GM04503 (cell line): ENCODE measurements around the gene UVSSA.
"Not testable (repeated sequence)": the region's sequence is repeated elsewhere in the genome, so short reads cannot be mapped to it uniquely, and the experiment has no call there.

Experiments
- DNase-seq: peaks from one replicate; pipeline ENCODE4 v3.0.0-alpha.2; 2012; ENCODE audit warnings: low read depth

The UVSSA gene

DNA sequence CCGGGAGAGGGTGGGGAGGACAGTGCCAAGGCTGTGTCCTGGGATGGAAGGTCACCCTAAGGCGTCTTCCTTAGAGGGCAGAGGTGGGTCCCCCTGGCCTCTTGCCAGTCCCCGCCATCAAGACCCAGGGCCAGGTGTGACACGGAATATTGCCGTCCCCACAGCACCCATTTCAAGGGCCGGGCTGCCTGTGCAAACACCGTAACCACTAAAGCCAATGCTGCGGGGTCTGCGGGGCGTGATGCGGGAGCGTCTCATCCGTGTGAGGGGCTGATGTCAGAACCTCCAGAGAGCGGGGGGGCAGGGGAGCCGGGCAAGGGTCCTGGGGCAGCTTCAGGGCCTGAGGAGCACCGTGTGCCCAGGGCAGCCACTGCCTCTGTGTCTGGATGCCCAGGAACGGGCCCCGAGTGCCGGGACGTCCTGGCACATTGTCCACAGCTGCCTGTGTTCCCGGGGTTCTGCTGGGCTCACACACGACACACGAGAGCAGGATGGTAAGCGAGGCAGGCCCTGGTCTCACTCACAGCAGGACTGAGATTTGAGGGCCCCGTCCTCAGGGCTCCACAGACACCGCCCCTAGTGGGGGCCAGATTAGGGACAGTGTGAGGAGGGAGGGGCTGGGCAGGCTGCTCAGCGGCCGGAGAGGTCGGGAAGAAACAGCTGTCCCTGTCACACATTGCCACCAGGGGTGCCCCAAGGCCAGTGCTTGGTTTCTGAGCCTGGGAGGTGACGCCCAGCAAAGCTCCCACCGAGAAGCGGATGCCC lies 30.0 kb downstream of the UVSSA start:
- no peak for DNase-seq

DNA sequence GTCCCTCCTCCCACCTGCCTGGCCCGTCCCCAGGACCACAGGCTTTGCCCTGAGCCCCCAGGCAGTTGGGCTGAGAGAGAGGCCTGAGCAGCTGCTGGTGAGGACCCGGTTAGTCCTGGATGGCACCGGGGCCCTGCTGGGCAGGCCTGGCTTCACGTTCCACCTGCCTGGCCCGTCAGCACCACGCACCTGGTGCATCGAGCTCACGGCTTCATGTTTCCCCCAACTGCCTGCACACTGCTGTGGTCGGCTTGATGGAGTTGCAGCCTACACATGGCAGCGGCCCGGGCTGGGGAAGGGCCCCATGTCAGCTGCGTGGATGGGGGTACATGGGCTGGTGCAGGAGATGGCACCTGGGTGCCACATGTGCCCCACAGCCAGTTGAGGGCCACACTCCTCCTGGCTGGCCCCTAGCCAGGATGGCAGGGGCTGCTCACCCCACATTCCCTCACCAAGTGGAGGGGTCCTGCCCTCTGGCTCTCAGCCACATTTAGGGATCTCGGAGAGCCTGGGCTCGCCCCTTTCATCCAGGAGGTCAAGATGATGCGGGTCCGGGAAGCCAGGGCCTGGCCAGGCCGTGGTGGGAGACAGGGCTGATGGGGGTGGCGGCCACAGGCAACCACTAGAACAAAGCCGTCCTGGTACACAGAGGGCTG lies 30.7 kb downstream of the UVSSA start:
- DNase-seq: no peak

DNA sequence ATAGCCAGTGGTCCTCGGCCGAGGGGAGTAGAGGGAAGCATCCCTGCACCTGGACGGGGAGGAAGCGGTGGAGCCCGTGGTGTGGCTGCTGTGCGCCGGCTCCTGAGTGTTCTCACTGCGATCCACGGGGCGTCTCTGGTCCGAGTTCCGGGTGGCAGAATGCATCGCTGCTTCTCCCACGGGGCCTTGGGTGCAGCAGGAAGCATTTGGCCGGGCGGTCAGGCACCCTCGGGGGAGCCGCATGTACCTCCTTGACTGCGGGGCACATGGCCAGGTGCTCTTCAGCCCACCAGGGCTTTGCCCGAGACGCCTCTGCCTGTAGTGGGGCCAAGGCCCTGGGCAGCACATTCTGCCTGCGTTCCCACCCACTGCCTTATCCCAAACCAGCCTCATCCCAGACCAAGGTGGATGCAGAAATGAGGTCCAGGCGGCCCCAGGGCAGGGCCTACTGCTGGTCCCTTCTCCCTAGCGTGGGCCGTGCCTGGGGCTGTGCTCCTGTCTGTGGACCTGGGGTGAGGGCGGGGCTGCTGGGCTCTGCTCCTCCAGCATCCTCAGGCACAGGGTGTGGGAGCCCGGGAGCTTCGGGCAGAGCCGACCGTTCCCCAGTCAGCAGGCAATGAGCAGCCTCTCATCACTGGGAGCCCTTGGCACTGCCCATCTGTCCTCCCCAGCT lies 31.7 kb downstream of the UVSSA start:
- no peak for DNase-seq

DNA sequence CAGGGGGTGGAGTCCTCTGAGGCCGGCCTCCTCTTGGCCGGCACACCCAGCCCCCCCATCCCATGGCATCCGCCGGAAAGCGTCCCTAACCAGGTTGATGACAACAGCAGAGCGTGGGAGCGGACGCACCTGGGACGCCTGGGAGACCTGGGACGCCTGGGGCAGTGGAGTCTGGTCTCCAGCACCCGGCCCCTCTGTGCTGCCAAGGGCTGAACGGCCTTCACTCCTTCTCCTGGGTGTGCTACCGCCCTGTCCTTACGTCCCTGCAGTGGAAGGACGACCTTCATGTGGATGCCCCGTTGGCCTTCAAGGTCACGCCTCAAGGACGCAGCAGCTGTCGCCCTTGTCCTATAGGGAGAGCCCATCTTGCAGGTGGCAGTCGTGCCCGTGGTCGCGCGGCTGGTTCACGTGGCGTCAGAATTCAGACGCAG lies 32.4 kb downstream of the UVSSA start:
- no peak for DNase-seq

DNA sequence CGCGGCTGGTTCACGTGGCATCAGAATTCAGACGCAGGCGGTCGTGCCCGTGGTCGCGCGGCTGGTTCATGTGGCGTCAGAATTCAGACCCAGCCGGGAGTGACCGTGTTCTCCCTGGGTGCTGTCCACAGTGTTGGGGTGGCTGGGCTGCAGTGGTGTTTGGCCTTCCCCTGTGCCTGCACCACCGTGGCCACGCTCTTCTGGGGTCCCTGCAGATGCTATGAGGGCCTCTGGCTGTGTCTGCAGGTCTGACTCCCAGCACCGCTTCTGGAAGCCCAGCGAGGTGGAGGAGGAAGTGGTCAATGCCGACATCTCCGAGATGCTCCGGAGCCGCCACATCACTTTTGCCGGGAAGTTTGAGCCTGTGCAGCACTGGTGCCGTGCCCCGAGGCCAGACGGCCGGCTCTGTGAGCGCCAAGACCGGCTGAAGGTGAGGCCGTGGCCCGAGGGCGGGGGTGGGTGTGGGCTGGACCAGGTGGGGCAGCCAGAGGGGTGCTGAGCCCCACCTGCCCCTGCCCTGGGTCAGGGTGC lies 32.9 kb downstream of the UVSSA start:
- DNase-seq: no peak

DNA sequence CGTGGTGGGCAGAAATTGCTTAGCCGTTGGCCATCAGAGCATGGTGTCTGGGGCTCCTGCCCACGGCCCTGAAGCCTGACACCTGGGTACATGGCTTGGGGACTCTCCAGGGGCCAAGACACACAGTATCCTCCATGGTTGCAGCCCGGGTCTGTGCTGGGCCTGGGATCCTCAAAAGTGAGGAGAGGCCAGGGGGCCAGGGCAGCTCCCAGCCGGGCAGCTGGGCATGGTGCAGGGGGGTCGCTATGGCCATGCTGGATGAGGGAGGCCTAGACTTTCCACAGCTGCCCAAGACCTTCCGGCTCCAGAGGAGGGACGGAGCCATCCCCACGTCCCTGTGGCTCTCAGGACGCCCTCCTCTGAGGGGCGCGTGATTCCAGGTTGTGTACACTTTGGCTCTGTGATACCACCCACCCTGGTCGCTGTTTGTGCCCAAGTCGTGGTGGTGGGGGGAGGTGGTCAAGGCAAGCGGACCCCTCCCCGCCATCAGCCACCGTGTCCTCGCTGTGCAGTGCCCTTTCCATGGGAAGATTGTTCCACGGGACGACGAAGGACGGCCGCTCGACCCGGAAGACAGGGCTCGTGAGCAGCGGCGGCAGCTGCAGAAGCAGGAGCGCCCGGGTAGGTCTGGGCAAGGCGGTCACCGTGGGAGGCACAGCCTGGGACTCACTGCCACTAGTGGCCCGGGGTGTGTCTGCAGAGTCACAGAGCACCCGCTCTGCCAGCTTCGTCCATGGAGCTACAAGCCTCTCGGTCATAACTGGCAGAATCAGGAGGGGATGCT lies 33.6 kb downstream of the UVSSA start:
- no peak for DNase-seq

DNA sequence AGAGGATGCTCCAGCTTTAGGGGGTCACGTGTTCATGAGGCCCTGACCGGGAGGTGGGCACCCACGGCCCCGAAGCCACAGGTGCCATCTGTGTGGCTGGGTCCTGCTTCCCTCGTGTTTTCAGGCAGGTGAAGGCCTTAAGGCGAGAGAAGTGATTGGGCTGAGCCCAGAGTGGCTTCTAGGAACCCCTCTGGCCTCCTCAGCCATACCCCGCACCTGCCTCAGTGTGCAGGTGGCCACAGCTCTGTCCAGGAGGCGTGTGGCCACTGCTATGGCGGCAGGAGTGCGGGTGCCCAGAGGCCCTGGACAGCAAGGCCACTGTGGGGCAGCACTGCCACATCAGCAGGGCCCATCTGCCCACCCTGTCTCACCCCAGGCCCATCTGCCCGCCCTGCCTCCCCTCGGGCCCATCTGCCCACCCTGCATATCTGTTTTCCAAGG lies 34.2 kb downstream of the UVSSA start:
- no peak for DNase-seq

DNA sequence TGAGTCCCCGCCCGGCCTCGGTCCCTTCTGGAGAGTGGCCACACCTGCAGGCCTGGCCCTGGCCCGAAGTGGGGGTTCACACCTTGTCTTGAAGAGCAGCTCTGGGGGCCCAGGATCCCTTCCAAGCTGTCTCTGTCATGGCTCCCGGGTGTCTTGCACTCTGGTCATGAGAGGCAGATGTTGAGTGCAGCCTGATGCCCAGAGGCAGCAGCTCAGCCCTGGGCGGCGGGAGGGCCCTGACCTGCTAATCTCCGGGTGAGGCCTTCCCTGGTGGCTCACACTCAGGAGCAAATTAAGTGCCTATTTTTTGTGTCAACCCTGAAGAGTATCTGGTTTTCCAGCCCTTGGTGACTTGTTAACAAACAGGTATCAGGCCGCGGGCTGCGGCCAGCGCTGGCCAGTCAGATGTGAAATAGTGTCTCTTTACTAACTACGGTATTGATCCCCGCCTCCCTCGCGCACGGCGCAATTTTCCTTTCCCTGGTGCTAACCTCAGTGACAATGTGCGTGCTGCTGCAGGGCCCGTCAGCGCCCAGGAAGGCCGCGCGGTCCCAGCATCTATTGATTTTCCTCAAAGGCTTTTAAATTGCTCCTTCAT lies 35.0 kb downstream of the UVSSA start:
- DNase-seq: no peak

DNA sequence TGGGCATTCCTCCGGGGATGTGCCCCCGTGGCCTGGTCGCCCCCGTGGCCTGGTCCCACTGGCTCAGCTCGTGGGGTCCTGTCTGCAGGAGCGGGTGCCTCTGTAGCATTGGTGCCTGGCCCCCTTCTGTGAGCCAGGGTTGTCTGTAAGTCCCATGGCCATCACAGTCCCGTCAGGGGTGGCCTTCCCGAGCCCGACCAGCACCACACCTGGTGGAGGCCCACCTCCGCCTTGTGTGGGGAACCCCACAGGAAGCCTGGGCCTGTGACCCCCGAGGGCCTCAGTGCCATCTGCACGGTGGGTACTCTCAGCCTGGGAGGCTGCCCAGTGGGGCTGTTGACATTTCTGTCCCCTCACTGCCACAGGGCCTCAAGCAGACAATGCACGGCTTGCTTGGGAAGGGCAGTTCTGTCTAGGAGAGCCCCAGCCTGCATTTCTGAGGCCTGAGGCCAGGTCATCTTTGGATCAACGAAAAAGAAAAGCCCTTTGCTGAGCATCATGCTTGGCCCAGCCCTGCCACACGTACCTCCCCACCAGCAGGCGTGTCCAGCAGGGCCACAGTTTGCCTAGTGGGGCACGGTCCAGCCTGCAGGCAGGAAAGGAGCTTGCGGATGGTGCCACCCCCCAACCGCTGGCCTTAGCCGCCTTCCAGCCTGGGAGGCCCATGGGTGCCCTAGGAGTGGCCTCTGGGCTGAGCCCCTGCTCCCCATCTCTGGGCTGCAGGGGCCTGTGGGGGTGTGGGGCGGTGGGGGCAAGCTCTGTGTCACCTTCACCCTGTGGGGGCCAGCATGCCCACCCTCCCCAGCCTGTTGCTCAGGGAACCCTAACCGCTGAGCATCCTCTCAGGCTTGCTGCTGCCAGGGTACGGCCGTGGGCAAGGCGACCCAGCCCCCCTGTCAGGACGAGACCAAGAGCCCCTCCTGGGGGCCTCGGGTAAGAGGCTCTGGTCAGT lies 36.0 kb downstream of the UVSSA start:
- DNase-seq: no peak

DNA sequence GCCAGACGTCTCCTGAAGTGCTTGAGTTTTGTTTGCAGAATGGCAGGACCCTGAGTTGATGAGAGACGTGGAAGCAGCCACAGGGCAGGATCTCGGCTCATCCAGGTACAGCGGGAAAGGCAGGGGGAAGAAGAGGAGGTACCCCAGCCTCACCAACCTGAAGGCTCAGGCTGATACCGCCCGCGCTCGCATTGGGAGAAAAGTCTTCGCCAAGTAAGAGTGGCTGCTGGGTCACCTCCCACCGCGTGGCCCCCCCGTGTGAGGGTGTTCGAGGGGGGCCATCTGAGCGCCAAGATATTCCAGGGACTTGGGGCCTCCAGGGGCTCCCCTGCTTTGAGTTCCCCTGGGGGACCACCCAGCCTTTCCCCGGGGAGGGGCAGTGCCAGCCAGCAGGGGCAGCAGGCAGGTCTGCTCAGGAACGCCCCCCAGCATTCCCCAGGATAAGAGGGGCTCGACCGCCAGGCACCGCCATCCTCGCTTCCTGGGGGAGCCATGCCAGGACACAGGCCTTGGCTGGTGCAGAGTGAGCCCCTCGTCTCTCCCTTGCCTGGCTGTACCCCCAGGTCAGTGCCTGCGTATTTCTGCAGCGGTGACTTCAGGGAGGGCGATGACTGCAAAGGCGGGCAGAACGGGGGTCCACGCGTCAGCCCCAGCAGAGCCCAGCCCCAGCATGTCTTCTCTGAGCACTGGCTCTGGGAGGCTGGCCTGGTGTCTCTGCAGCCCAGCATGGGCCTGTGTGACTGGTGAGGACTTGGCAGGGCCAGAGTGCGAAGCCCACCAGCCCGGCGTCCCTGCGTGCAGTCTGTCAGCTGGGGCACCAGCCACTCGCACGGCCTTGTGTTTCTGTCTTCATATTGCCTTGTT lies 37.0 kb downstream of the UVSSA start:
- no peak for DNase-seq

DNA sequence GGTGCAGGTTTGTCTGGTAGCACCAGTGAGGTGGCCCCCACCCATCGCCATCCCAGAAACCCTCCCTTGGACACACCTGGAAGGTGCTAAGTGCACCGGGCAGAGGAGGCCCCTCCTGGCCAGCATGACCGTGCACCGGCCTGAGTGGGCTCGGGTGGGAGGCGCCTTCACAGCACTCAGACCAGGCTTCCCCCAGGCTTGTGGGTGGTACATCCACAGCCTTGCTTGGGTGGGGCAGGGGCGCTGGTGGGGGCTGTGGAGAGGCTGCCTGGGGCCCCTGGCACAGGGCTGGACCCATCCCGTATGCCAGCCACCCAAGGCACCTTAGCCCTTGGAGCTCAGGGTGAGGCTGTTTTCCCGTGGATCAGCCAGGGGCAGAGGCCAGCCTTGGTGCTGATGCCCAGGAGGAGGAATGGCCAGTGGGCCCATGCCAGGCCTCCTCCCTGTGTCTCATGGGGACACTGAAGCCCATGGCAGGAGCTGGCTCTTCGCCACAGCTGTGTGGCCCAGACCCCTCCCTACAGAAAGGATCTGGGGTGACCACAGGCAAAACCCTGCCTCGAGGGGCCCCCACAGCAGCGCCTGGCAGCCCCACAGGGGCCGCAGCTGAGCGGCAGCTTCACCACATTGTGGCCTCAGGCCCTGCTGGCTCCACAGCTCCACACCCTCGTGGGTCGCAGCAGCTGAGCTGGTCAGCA lies 37.8 kb downstream of the UVSSA start:
- no peak for DNase-seq

DNA sequence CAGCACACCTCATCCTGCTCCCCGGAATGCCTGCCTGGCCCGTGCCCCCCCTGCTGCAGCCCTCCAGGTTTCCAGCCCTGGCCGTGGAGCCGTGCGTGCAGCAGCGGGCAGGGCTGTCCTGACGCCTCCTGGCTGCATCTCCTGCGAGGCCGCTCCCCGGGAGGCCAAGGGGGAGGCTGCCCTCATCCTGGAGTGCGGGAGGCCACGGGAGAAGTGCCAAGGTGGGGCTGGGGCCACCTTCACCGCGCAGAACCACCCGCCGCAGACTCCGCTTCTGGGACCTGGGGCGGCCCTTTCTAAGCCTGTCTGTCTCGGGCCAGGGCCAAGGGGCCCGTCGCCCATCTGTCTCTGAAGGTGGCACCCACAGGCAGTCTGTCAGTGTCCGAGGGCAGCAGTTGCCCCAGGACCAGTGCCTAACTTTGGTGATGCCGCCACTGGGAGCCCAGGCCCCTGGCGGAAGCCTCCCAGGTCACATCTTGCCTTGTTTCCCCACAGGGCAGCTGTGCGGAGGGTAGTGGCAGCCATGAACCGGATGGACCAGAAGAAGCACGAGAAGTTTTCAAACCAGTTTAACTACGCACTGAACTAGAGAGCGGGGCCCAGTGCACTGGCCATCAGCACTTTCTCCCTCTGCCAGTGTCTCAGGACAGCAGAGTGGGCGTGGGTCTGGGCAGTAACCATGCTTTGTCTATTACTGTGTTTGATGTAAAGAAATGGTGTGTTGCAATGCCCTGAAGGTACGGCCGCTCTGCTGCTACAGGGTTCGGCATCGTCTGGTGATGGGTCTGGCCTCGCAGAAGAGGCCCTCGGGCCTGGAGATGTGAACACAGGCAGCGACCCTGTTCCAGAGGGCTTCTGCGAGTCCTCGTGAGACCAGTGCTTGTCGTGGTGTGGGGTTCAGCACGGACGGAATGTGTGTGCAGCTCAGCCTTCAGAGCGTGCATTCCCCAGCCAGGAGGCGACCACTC lies 38.6 kb downstream of the UVSSA start:
- no peak for DNase-seq

DNA sequence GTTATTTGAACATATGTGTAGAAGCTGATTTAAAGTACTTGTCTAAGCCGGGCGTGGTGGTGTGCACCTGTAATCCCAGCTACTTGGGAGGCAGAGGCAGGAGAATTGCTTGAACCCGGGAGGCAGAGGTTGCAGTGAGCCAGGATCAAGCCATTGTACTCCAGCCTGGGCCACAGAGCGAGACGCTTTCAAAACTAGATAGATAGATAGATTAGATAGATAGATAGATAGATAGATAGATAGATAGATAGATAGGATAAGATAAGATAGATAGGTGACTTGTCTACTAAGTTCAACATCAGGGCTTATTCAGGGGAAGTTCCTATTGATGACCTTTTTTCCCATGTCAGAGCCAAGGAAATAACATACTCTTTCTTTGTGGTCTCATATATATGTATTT lies 46.4 kb downstream of the UVSSA start:
- not testable (repeated sequence) for DNase-seq

DNA sequence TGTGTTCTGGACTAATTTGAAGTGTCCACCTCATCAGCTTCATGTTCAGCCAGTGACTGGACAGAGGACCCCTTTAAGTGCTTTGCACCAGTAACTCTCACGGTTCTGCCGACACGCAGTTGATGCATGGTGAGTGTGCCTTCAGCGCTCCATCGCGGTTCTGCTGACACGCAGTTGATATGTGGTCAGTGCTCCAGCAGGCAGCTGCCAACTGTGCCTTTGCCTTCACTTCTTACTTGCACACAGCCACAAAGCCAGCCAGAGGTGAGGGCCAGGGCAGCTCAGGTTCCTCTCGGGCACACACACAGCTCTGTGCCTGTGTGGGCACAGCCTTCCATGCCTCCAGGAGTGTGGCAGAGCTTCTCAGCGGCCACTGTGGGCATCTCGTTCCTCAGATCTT lies 46.9 kb downstream of the UVSSA start:
- DNase-seq: no peak

DNA sequence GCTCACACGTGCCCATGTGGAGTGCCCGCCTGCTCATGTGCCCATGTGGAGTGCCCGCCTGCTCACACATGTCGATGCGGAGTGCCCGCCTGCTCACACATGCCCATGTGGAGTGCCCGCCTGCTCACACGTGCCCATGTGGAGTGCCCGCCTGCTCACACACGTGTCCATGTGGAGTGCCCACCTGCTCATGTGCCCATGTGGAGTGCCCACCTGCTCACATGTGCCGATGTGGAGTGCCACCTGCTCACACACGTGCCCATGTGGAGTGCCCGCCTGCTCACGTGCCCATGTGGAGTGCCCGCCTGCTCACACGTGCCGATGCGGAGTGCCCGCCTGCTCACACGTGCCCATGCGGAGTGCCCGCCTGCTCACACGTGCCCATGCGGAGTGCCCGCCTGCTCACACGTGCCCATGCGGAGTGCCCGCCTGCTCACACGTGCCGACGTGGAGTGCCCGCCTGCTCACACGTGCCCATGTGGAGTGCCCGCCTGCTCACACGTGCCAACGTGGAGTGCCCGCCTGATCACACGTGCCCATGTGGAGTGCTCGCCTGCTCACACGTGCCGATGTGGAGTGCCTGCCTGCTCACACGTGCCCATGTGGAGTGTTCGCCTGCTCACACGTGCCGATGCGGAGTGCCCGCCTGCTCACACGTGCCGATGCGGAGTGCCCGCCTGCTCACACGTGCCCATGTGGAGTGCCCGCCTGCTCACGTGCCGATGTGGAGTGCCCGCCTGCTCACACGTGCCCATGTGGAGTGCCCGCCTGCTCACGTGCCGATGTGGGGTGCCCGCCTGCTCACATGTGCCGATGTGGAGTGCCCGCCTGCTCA lies 47.8 kb downstream of the UVSSA start:
- DNase-seq: not testable (repeated sequence)

DNA sequence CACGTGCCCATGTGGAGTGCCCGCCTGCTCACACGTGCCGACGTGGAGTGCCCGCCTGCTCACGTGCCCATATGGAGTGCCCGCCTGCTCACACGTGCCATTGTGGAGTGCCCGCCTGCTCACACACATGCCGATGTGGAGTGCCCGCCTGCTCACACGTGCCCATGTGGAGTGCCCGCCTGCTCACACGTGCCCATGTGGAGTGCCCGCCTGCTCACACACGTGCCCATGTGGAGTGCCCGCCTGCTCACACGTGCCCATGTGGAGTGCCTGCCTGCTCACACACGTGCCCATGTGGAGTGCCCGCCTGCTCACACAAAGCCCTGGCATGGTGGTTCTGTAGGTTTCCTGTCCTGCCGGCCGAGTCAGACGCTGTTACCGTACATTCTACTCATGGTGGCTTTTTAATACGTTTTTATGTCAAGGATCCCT lies 48.4 kb downstream of the UVSSA start:
- not testable (repeated sequence) for DNase-seq
